HG03439 (cell line): ENCODE data around the gene FAM149A.

Experiments used
- ATAC-seq: cut with Tn5 transposase; IDR thresholded peaks from one replicate; pipeline ENCODE4 v1.9.1; 2021; ENCODE audit warnings: mild to moderate bottlenecking, moderate library complexity; ENCODE audit not compliant: unreplicated experiment

Gene FAM149A

GRCh38 chr4:186104114-186104889 lies at the start of gene FAM149A:
Gene FAM149A (plus strand): TSS chr4:186104704.
- no peak for ATAC-seq

- peak; percentile 99 for ATAC-seq
Observed at GRCh38 chr4:186058253-186058979, 46.1 kb upstream of the FAM149A start.

GRCh38 chr4:186058980-186059316 lies 45.6 kb upstream of the FAM149A start:
- no peak for ATAC-seq

DNA sequence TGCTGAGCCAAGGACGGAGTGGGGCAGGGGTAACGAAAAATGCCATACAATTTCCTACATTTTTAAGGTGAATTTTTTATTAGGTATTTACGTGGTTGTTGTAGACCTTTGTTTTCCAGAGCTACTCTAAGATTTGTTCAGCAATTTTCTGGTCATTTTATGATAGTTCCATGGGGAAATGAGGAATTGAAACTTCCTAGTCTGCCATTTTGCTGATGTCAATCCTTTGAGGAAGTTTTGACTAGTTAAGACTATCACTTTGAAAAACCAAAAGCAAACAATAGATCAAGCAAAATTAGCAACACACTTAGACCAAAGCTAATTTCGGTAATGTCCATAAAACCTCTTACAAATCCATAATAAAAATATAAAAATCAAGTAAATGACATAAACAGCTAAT lies 42.6 kb upstream of the FAM149A start:
- ATAC-seq = no peak

DNA sequence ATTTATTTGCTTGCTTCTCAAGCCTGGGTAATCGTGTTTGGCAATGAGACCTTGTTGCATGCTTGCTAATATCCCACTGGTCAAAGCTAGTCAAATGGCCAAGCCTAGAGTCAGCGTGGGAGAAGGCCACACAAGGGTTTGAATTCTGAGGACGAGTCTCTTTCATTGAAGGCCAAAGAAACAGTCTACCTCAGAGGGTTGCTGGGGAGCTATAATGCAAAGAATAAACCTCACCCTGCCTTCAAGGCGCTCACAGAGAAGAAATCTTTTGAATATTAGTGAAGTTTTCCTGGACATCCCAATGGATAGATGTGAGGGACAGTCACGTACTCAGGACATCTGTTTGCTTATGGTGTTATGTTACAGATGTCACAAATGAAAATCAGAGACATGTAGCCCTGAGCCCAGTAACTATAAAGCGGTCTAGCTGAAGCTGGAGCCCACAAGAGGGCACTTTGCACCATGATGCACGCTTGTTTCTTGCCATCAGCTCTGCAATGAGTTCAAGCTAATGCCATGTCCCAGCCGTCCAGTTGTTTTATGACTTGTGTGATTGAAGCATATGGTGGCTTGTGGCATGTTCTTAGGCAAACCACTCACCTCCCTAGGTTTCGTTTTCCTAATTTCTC lies 36.6 kb upstream of the FAM149A start:
- peak; percentile 54 for ATAC-seq

- no peak for ATAC-seq
Observed at GRCh38 chr4:186068581-186069348, 35.7 kb upstream of the FAM149A start, which contains the start of gene TLR3. Gene TLR3 (plus strand): TSS chr4:186069156. CDS start chr4:186076620, 7,464 bp downstream.

GRCh38 chr4:186069729-186070128 lies 34.8 kb upstream of the FAM149A start:
- no peak for ATAC-seq

- ATAC-seq = no peak
Observed at GRCh38 chr4:186072516-186072915, 32.0 kb upstream of the FAM149A start.

- ATAC-seq = no peak
Observed at GRCh38 chr4:186074189-186074588, 30.3 kb upstream of the FAM149A start.

DNA sequence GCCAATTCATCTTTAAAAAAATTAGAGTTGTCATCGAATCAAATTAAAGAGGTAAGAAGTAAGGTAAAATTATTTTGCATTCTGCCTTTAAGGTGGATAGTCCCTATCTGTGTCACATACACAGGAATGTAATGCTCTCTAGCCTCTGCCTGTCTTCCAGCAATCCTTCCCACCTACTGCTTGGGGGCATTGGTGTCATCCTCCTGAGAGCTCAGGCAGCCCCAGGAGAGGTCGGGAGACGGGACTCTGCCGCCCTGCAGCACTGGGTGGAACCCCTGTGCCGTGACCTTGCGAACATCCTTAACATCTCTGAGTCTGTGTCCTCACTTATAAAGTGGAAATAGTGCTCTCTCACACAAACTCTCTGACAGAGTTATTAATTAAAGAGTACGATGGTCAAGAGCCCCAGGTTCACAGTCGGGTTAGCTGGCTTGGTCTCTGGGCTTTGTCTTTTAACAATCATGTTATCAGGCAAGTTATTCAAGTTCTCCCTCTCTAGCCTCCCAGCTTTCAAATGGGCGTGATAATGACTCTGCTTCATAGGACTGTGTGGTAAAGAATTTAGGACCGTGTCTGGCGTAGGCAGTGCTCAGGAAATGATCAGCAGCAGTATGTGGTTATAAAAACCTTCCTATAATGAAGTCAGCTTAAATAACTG lies 25.4 kb upstream of the FAM149A start:
- no peak for ATAC-seq

DNA sequence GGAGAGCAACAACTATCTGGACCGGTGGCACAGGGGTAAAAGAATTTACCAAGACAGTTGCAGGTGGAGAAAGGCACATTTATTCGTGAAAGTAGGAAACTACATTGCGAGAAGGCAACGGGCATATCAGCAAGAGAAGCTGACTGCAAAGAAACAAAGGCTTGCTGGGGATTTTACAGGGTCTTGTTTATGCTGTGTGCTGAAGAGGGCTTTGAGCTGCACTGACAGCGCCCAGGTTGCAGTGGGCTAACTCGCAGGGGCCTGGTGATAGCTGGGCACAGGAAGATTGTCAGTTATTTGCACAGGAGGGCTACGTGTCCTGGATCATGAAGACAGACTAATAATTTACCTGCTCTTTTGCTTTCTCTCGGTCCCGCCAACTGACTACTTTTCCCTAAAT lies 24.8 kb upstream of the FAM149A start:
- no peak for ATAC-seq

DNA sequence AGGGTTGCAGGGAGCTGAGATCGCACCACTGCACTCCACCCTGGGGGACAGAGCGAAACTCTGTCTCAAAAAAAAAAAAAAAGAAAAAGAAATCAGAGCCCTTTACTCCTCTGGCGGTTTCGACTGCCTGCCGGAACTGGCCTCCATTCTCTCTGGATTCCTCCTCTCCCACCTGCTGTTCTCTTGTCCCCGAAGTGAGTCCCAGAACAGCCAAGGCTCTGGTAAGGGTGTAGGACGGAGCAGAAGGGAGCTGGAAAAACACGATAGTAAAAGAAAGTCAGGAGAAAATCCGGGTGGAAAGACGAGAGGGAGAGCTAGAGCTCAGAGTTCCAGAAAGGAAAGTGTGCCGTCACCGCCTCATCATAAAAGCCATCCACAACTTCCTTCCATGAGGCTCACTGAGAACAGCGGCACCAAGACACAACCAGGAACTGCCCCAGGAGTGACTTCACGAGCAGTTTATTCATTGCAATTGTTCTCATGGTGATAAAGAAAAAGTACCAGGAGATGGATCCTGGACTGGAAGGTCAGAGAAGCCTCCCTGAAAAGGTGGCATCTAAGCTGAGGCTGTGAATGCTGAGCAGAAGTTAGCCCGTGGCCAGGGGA lies 23.2 kb upstream of the FAM149A start:
- ATAC-seq = no peak

GRCh38 chr4:186082221-186082620 lies 22.3 kb upstream of the FAM149A start:
- ATAC-seq = no peak

DNA sequence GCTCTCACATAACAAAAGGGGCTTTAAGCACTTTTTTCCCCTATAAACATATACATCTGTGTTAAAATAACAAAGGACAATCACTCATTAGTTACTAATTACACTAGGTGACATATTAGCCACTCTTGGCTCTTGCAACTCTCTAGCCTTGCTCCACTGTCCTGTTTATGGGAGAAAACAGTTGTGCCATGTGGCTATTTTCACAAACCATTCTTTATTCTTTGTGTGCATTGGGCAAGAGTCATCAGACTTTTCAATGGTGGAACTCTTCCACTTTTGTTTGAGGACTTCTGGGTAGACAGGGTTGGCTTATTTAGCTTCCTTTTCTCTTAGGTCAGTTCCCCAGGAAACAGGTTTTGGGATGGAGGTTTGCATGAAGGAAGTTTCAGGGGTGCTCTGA lies 16.0 kb upstream of the FAM149A start:
- no peak for ATAC-seq

DNA sequence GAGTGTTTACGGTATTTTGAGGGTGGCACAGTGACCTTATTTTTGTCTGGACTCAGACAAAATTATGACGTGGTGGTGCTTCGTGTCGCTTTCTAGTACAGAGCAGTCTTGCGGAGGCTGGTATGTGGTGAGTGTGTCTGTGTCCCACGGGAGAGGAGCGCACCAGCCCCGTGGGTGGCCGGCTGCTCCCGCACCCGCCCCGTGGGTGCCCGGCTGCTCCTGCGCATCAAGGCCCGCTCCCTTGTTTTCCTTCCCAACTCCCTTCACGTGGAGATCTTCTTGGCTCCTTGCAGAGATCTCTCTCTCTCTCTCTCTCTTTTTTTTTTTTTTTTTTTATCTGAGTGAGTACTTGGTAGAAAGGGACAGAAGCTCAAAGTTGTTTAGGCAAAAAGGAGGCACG lies 12.2 kb upstream of the FAM149A start:
- ATAC-seq = no peak

- ATAC-seq = no peak
Observed at GRCh38 chr4:186095406-186095805, 9.1 kb upstream of the FAM149A start.

DNA sequence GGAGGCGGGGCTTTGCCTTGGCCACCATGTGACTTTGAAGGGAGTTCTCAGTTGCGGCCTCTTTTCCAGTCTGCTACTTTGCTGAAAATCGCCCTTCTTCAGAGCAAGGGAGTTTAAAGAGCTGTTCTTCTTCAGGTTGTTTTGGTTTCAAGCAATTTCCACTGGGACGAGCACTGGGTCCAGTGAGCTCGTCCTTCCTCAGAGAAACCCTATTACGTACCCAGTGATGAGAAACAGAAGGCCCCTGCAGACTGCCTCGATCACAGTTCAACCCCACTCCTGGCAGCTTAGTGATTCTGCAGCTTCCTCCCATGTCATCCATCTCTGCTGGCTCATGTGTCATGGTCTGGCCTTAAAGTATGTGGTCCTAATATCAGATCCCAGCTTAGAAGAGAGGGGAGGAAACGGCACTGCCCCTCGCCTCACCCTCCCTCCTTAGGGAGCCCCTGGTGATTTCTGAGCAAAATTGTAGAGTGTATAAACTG lies 7.8 kb upstream of the FAM149A start:
- no peak for ATAC-seq

DNA sequence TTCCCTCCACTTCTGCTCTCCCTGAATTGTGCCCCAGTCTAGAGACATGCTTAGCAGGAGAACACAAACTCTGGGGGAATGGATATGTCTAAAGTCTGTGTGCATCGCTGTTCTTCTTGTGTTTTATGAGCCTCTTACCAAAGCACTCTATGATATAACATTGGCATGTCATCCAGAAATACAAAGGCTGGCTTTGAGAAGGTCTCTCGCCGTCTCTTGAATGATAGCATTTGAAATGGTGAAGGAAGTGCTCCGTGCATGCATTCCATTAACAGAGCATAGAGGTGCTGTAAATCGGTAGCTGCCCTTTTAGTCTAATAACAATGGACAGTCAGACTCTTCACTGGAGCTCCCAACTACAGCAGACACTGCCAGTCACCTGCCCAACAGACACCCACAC lies 7.1 kb upstream of the FAM149A start:
- ATAC-seq = no peak

DNA sequence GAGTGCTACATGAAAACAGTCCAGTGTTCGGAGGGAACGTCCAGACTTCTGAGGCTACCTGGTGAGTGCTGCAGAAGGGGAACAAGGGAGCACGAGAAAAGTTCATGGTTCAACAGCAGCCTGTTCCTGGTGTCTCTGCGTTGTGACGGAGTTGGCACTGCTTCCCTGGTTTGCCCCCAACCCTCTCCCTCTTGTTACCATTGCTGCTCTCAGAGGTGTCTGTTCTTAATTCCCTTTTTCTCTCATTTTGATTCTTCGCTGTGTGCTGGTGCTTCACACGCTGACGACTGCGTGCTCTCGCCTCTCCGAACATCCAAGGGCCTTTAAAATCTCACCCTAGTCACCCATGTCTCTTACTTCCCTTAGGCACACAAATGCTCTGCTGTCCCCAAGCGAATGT lies 1.6 kb upstream of the FAM149A start:
- ATAC-seq = no peak
